Gastroesophageal sphincter (tissue), 4 donors: ENCODE results near the gene NFYA. TPM values are rescaled to one million over a fixed set of nuclear protein-coding genes. Genes with fewer than 3 reads are reported as not detected.

ENCODE experiments used
- ATAC-seq: fragments of 150-250 bp; one replicate; pipeline ENCODE4 v1.9.1; 2016; ENCODE audit warnings: mild to moderate bottlenecking, moderate library complexity
- H3K27ac ChIP-seq, 4 donors: fragments of 200-600 bp; sonication (generic) in 3 of 4; 1 replicate in 3 of 4; 2 replicates in 1 of 4; pipeline ENCODE4 v1.5.1; 2016 to 2019
- H3K27me3 ChIP-seq: fragments of 200-600 bp; sonication (generic); one replicate; pipeline ENCODE4 v1.5.1; 2019
- H3K36me3 ChIP-seq, 2 donors: fragments of 200-600 bp; sonication (generic); one replicate each; pipeline ENCODE4 v1.5.1; 2019; ENCODE audit warnings: control low read depth in 1 of 2
- H3K4me1 ChIP-seq, 3 donors: fragments of 200-600 bp; sonication (generic); 1 replicate in 2 of 3; 2 replicates in 1 of 3; pipeline ENCODE4 v1.5.1; 2016 to 2019; ENCODE audit warnings: control low read depth in 2 of 3
- H3K4me3 ChIP-seq, 2 donors: fragments of 200-600 bp; sonication (generic); one replicate each; pipeline ENCODE4 v1.5.1; 2019; ENCODE audit warnings: mild to moderate bottlenecking in 1 of 2, moderate library complexity in 1 of 2
- H3K9me3 ChIP-seq, 3 donors: fragments of 200-600 bp; sonication (generic); one replicate each; pipeline ENCODE4 v1.5.1; 2017 to 2019; ENCODE audit warnings: control low read depth in 2 of 3
- EP300 ChIP-seq: sonication (generic); formaldehyde crosslinking; IDR thresholded peaks from one replicate; pipeline ENCODE4 v1.6.1; 2017; ENCODE audit warnings: antibody characterized with exemption, mild to moderate bottlenecking
- POLR2A ChIP-seq, 2 donors: fragments of 450-650 bp; IDR thresholded peaks; one replicate each; pipeline ENCODE4 v1.6.1; 2017; ENCODE audit warnings: antibody characterized with exemption in 2 of 2, mild to moderate bottlenecking in 2 of 2, moderate library complexity in 1 of 2
- POLR2AphosphoS5 ChIP-seq: sonication (generic); formaldehyde crosslinking; IDR thresholded peaks from one replicate; pipeline ENCODE4 v1.6.1; 2017; ENCODE audit warnings: antibody characterized with exemption
- WGBS, 2 donors: methylation state at CpG; one replicate each; pipeline ENCODE4 v1.1.5; 2018; ENCODE audit warnings: low coverage in 1 of 2; 5-methylcytosine and 5-hydroxymethylcytosine counted together
- total RNA-seq, 4 donors: library from RNA; depleted of rRNA; stranded (reverse); fragments of >200 nt; gene quantifications; one replicate each; pipeline ENCODE4 v1.1.0, GENCODE V29; 2016
- TF ChIP-seq, protein P1 (sequence below), 4 experiments: fragments of 200-600 bp in 2 of 4; fragments of 450-650 bp in 2 of 4; sonication (generic) in 1 of 4; IDR thresholded peaks; one replicate each; pipeline ENCODE4 v1.5.1; 2017 to 2019; ENCODE audit warnings: antibody characterized with exemption in 4 of 4, mild to moderate bottlenecking in 2 of 4, moderate library complexity in 2 of 4

The NFYA gene
- total RNA-seq, 4 donors from 2014 or later, result 6.6 to 17.7 (median 12.1) TPM

- TF ChIP-seq EP300, result no peak
- TF ChIP-seq, protein P1, sequence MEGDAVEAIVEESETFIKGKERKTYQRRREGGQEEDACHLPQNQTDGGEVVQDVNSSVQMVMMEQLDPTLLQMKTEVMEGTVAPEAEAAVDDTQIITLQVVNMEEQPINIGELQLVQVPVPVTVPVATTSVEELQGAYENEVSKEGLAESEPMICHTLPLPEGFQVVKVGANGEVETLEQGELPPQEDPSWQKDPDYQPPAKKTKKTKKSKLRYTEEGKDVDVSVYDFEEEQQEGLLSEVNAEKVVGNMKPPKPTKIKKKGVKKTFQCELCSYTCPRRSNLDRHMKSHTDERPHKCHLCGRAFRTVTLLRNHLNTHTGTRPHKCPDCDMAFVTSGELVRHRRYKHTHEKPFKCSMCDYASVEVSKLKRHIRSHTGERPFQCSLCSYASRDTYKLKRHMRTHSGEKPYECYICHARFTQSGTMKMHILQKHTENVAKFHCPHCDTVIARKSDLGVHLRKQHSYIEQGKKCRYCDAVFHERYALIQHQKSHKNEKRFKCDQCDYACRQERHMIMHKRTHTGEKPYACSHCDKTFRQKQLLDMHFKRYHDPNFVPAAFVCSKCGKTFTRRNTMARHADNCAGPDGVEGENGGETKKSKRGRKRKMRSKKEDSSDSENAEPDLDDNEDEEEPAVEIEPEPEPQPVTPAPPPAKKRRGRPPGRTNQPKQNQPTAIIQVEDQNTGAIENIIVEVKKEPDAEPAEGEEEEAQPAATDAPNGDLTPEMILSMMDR (IDR thresholded peaks at IDR 0.05), result no peak
- TF ChIP-seq POLR2AphosphoS5, result no peak
- TF ChIP-seq POLR2A (IDR thresholded peaks at IDR 0.05), result no peak
- H3K27ac ChIP-seq, result no peak overlapping the region
- no peak overlapping the region for H3K4me3 ChIP-seq
- H3K27me3 ChIP-seq, result no peaks in the 10 kb centered on the region
- WGBS, 2 donors, result 57 to 63% methylated on average over 1 of the region's 2 CpGs
- no peaks in the 10 kb centered on the region for H3K4me1 ChIP-seq
- H3K36me3 ChIP-seq, result peaks cover 0 to 23% of the 10 kb centered on the region in 2 donors
- ATAC-seq, result no peak
- no peaks in the 10 kb centered on the region for H3K9me3 ChIP-seq
These were observed 59.5 kb downstream of the NFYA start for GRCh38 chr6:41132254-41132653.

GRCh38 chr6:41135062-41135832, 62.5 kb downstream of the NFYA start:
- no peak overlapping the region for H3K27ac ChIP-seq
- H3K36me3 ChIP-seq, result peaks cover 0 to 31% of the 10 kb centered on the region in 2 donors
- H3K9me3 ChIP-seq, result no peaks in the 10 kb centered on the region
- H3K4me1 ChIP-seq, result no peaks in the 10 kb centered on the region
- no peak for ATAC-seq
- TF ChIP-seq EP300 (no peak), POLR2AphosphoS5 (no peak), POLR2A (IDR thresholded peaks at IDR 0.05) (no peak)
- TF ChIP-seq, protein P1 (IDR thresholded peaks at IDR 0.05), result no peak
- WGBS, 2 donors, result 83 to 90% methylated on average over 3 of the region's 3 CpGs
- no peaks in the 10 kb centered on the region for H3K27me3 ChIP-seq
- no peak overlapping the region for H3K4me3 ChIP-seq

- peaks cover 0 to 35% of the 10 kb centered on the region in 2 donors for H3K36me3 ChIP-seq
- no peak for TF ChIP-seq EP300
- no peak for TF ChIP-seq POLR2AphosphoS5
- TF ChIP-seq, protein P1 (IDR thresholded peaks at IDR 0.05), result no peak
- no peak for TF ChIP-seq POLR2A (IDR thresholded peaks at IDR 0.05)
- H3K9me3 ChIP-seq, result no peaks in the 10 kb centered on the region
- no peak overlapping the region for H3K27ac ChIP-seq
- no peaks in the 10 kb centered on the region for H3K4me1 ChIP-seq
- H3K27me3 ChIP-seq, result no peaks in the 10 kb centered on the region
- H3K4me3 ChIP-seq, result no peak overlapping the region
- ATAC-seq, result no peak
These were observed 64.1 kb downstream of the NFYA start for GRCh38 chr6:41136911-41137310.

DNA sequence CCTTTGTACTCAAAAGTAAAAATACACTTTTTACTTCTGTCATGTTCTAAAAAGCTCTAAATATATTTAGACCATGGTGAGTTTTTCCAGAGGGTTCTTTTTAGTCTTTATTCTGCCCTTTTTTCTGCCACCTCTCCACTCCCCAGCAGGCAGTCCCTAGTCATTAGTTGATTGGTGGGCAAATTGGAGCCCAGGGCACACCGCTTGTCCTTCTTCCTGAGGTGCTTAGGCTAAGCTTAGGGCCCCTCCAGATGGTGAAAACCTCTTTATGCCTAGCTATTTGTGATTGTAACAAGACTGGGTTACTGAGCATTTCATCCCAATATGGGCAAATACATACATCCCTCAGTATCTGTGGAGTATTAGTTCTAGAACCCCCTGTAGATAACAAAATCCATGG, 75.1 kb downstream of the NFYA start:
- TF ChIP-seq POLR2AphosphoS5 (no peak), POLR2A (IDR thresholded peaks at IDR 0.05) (no peak), EP300 (no peak)
- TF ChIP-seq, protein P1 (IDR thresholded peaks at IDR 0.05), result no peak
- Histone ChIP-seq H3K4me1 (no peaks in the 10 kb centered on the region), H3K27me3 (no peaks in the 10 kb centered on the region), H3K27ac (no peak overlapping the region), H3K36me3 (peaks cover 0 to 13% of the 10 kb centered on the region in 2 donors), H3K9me3 (no peaks in the 10 kb centered on the region), H3K4me3 (no peak overlapping the region)
- ATAC-seq, result no peak
- WGBS, 2 donors, result 100% methylated on average over 1 of the region's 1 CpG

Other genes starting within 250 kb of the NFYA start
- 1 to 10 TPM in 1 of 4 donors, under 1 TPM in 3; 0.07 to 1.2 (median 0.37) TPM for gene UNC5CL, start 33.8 kb upstream of the NFYA start, total RNA-seq
- not detected for gene TSPO2, start 30.5 kb upstream of the NFYA start, total RNA-seq
- 1 to 10 TPM in 1 of 4 donors, under 1 TPM in 3; 0.37 to 1.8 (median 0.72) TPM for gene APOBEC2, start 19.8 kb upstream of the NFYA start, total RNA-seq
- gene OARD1, start 618 bp upstream of the NFYA start, total RNA-seq, result 10 to 100 TPM in 3 of 4 donors, 1 to 10 TPM in 1; 9.2 to 23.8 (median 13.7) TPM
- gene TREML1, start 81.4 kb downstream of the NFYA start, total RNA-seq, result not detected
- gene TREM2, start 90.1 kb downstream of the NFYA start, total RNA-seq, result 1 to 10 TPM in 1 of 4 donors, under 1 TPM in 2, not detected in 1; 0.42 to 1.7 (median 0.54) TPM
- gene TREML2, start 128.2 kb downstream of the NFYA start, total RNA-seq, result under 1 TPM in 1 of 4 donors, not detected in 3; 0.27 TPM
- not detected for gene TREML4, start 155.4 kb downstream of the NFYA start, total RNA-seq
- 1 to 10 TPM in 1 of 4 donors, under 1 TPM in 1, not detected in 2; 0.25 to 5.5 TPM for gene TREM1, start 213.7 kb downstream of the NFYA start, total RNA-seq